A549 (cell line): ENCODE data around the gene KMT2C. TPM values are rescaled to one million over a fixed set of nuclear protein-coding genes. Genes with fewer than 3 reads are reported as not detected.
"Not testable (repeated sequence)": the region's sequence is repeated elsewhere in the genome, so short reads cannot be mapped to it uniquely, and the experiment has no call there.

Source experiments
- ATAC-seq, 2 experiments: fragments of 200-7000 bp in 1 of 2; fragments of >200 bp in 1 of 2; cut with Nextera tagmentation in 1 of 2; cut with Tn5 transposase in 1 of 2; 3 replicates each; pipeline versions ENCODE4 v1.8.0 to v1.9.1; 2018 to 2020; ENCODE audit warnings: mild to moderate bottlenecking in 1 of 2, moderate library complexity in 1 of 2
- CTCF ChIA-PET: fragments of 300-600 bp; sonication (Branson Sonifier 250); formaldehyde crosslinking; extraction: SDS; loops from one replicate; lab custom pipeline; 2021; ENCODE audit warnings: antibody characterized with exemption, inconsistent platforms; lab: Yijun Ruan, JAX
- POLR2A ChIA-PET: fragments of 350-600 bp; formaldehyde crosslinking; extraction: SDS; loops from one replicate; lab custom pipeline; 2021; ENCODE audit warnings: antibody characterized with exemption, inconsistent platforms; lab: Yijun Ruan, JAX
- DNase-seq, 2 experiments: peaks; one replicate each; pipeline versions ENCODE4 v3.0.0 to v3.0.0-alpha.2; 2011 to 2016; ENCODE audit warnings: low read depth in 1 of 2, low spot score in 1 of 2
- FAIRE-seq: peaks from 2 replicates; lab custom pipeline; 2011; peaks lifted over from hg19 to GRCh38; lab: Jason Lieb, UNC
- H3K27ac ChIP-seq, 2 experiments: fragments of >200 bp; sonication (Bioruptor Twin); formaldehyde crosslinking; 3 replicates each; pipeline ENCODE4 v1.5.1; 2016 to 2017
- H3K4me1 ChIP-seq: fragments of >200 bp; sonication (Bioruptor Twin); formaldehyde crosslinking; 3 replicates; pipeline ENCODE4 v1.6.1; 2016
- H3K4me2 ChIP-seq: fragments of >200 bp; sonication (Bioruptor Twin); formaldehyde crosslinking; 3 replicates; pipeline ENCODE4 v1.6.1; 2016
- H3K4me3 ChIP-seq: fragments of >200 bp; sonication (Bioruptor Twin); formaldehyde crosslinking; 3 replicates; pipeline ENCODE4 v1.5.1; 2016
- H3K9me3 ChIP-seq: fragments of >200 bp; sonication (Bioruptor Twin); formaldehyde crosslinking; 3 replicates; pipeline ENCODE4 v1.6.1; 2016
- WGBS: methylation state at CpG from one replicate; pipeline ENCODE4 v1.1.6; 2017; ENCODE audit errors: missing lambda C conversion rate; 5-methylcytosine and 5-hydroxymethylcytosine counted together
- polyA plus RNA-seq, 4 experiments: library from polyadenylated mRNA; depleted of rRNA in 3 of 4; stranded (reverse); fragments of >200 nt; fragmentation: RNase III in 1 of 4; extraction: RNeasy Plus Mini Kit Qiagen cat#74134 plus additional on column Dnase treatment in 1 of 4; gene quantifications; 2 replicates in 3 of 4; 3 replicates in 1 of 4; pipeline ENCODE4 v1.2.3, GENCODE V29; 2011 to 2017

Gene KMT2C
- polyA plus RNA-seq, 2 of the 4 experiments (the other 2 are of a cell fraction), result 4.2 to 13.1 TPM

DNA sequence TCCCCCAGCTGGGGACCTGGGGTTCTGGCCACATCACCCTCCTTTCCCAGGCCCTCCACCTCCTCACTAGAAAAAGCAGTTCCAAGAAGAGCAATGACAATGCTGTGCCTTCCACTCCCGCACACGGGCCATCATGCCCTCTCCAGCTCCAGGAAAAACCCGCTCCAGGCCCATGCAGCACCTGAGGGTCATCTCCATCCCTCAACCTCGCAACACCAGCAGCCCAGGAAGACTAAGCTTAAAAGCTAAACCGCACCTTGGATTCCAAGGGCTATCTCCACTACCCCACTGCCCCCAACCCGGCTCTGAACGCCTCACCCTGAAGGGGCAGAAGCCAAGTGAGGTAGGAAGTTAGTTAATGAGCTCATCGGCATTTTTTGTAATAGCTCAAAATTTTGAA is 173.7 kb downstream of the KMT2C start:
- H3K4me2 ChIP-seq, H3K27ac ChIP-seq, H3K9me3 ChIP-seq, POLR2A ChIA-PET, DNase-seq, FAIRE-seq, ATAC-seq, H3K4me3 ChIP-seq, CTCF ChIA-PET: not testable (repeated sequence)
- 84% methylated on average over 8 of the region's 8 CpGs for WGBS
- H3K4me1 ChIP-seq, result peaks cover 15% of the 10 kb centered on the region

DNA sequence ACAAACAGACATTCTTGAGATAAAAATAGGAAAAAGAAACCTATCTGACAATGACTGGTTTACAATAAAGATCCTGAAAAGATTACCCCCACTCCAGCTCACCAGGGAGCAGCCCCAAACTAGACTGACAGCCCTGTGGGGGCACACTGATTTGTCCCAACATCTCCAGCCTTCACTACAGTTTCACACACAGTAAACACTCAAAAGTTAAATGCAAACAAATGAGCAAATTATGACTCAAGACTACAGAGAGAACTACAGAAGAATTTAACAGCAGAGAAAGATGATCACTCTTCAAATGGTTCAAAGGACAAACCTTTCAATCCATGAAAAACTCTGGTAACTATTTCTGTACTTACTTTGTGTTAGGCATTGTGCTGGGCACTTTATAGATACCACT is 176.2 kb downstream of the KMT2C start:
- peaks cover 15% of the 10 kb centered on the region for H3K4me1 ChIP-seq
- peak in 1 of 2 experiments; percentile 3 for DNase-seq
- H3K4me2 ChIP-seq, result peak overlapping the region; percentile 49
- CTCF ChIA-PET, POLR2A ChIA-PET, H3K9me3 ChIP-seq, H3K4me3 ChIP-seq, H3K27ac ChIP-seq, FAIRE-seq: not testable (repeated sequence)
- peak; percentile 43 to 59; a peak in 4 of 6 replicates for ATAC-seq

DNA sequence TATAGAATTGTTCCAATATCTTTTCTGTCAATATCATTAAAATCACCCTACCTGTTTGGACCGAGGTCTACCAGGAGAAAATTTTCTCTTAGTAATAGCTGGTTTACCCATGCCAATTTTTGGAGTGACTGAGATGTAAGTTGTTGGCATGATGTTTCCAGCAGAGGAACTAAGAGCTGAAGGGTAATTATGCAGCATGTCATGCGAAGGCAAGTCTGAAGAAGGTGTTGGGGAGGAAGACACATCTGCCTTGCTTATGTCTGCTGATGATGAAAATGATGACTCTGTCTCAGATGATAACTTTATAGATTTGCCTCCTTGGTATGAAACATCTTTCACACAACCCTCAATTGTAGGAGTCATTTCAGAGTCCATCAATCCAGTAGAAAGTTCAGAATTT is 188.0 kb downstream of the KMT2C start:
- DNase-seq, H3K9me3 ChIP-seq, H3K4me2 ChIP-seq, H3K4me3 ChIP-seq, H3K4me1 ChIP-seq, CTCF ChIA-PET, H3K27ac ChIP-seq, POLR2A ChIA-PET, ATAC-seq: not testable (repeated sequence)
- FAIRE-seq, result peak; percentile 97
- 66% methylated on average over 2 of the region's 2 CpGs for WGBS

DNA sequence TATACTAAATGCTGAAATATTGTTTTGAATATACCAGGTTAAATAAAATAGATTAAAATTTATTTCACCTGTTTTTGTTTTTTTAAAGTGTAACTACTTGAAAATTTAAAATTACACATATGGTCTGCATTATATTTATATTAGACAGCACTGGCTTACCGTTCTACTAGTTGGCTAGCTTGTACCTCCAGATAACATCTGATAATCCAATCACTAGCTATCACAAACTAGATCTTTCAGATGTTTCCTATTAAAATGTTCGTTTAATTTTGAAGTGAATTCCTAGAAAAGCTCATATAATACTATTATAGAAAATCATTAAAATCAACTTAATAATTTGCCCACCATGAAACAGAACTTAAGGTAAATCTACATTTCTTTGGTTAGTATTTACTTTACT is 190.4 kb downstream of the KMT2C start:
- ATAC-seq, H3K4me3 ChIP-seq, POLR2A ChIA-PET, H3K27ac ChIP-seq, H3K4me2 ChIP-seq, FAIRE-seq, CTCF ChIA-PET, DNase-seq, H3K9me3 ChIP-seq, H3K4me1 ChIP-seq: not testable (repeated sequence)
- WGBS, result 76% methylated on average over 2 of the region's 2 CpGs

DNA sequence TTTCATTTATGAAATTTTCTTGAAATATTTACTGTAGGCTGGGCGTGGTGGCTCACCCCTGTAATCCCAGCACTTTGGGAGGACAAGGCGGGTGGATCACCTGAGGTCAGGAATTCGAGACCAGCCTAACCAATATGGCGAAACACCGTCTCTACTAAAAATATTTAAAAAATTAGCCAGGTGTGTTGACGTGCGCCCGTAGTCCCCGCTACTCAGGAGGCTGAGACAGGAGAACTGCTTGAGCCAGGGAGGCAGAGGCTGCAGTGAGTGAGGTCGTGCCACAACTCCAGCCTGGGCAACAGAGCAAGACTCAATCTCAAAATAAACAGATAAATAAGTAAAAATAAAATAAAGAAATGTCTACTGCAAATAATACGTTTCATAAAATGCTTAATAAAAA is 192.3 kb downstream of the KMT2C start:
- CTCF ChIA-PET, H3K4me1 ChIP-seq, H3K9me3 ChIP-seq, DNase-seq, FAIRE-seq, H3K27ac ChIP-seq, POLR2A ChIA-PET, ATAC-seq, H3K4me3 ChIP-seq, H3K4me2 ChIP-seq: not testable (repeated sequence)
- 97% methylated on average over 11 of the region's 11 CpGs for WGBS

DNA sequence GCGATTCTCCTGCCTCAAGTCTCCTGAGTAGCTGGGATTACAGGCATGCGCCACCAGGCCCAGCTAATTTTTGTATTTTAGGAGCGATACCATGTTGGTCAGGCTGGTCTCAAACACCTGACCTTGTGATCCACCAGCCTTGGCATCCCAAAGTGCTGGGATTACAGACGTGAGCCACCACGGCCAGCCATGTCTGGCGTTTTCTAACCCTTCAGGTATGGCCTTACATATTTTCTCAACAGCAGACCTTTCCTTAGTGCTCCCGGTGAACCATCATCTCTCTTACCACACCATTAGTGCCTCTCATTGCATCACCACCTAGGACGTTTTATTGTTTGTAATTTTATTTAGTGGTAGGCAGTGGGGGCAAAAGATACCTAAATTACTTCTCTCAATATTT is 194.5 kb downstream of the KMT2C start:
- POLR2A ChIA-PET, ATAC-seq, DNase-seq, H3K4me2 ChIP-seq, H3K27ac ChIP-seq, H3K4me3 ChIP-seq, FAIRE-seq, H3K9me3 ChIP-seq, H3K4me1 ChIP-seq: not testable (repeated sequence)
- 74% methylated on average over 8 of the region's 8 CpGs for WGBS
- CTCF ChIA-PET, result interaction anchor here (0.6 kb wide), 1 partner anchor 102 kb away, joined by 4 read pairs; no protein-coding TSS in a partner anchor

DNA sequence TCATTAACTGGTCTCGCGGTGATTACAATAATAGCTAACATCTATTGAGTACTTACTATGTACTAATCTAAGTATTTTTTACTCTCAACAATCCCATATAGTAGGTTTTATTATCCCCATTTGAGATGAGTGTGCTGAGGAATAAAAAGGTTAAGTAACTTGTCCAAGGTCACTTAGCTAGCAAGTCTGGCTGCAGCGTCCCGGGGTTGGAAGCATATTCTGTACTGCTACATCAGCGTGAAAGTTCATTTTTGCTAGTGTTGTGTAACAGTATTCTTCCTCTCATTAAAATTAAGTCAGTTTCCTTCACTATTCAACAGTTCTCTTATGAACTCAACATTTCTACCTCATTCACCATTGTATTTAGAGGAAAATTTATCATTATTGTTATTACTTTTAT is 199.5 kb downstream of the KMT2C start:
- H3K9me3 ChIP-seq, H3K4me3 ChIP-seq, H3K4me1 ChIP-seq, H3K27ac ChIP-seq, H3K4me2 ChIP-seq, DNase-seq, FAIRE-seq, ATAC-seq, POLR2A ChIA-PET: not testable (repeated sequence)
- CTCF ChIA-PET, result interaction anchor here (0.6 kb wide), 1 partner anchor 26 kb away, joined by 4 read pairs; no protein-coding TSS in a partner anchor
- WGBS, result 92% methylated on average over 5 of the region's 5 CpGs

DNA sequence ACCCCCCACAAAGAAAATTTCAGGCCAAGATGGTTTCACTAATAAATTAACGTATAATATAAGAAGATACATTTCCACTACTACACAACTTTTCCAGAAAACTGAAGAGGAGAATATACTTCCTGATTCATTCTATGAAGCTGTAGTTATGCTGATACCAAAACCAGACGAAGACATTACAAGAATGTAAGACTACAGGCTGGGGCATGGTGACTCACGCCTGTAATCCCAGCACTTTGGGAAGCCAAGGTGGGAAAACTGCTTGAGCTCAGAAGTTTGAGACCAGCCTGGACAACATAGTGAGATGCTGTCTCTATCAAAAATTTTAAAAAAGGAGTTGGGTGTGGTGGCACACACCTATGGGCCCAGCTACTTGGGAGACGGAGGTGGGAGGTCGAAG is 201.4 kb downstream of the KMT2C start:
- FAIRE-seq, ATAC-seq, H3K4me3 ChIP-seq, DNase-seq, H3K9me3 ChIP-seq, H3K4me2 ChIP-seq, POLR2A ChIA-PET: not testable (repeated sequence)
- 84% methylated on average over 5 of the region's 5 CpGs for WGBS
- 0 out of 6 replicates have a peak overlapping the region, but pooled peaks of 1 of the 2 experiments have one; percentile 32 for H3K27ac ChIP-seq
- CTCF ChIA-PET, result interaction anchor here (0.7 kb wide), 1 partner anchor 37 kb away, joined by 3 read pairs; no protein-coding TSS in a partner anchor
- peaks cover 13% of the 10 kb centered on the region; the same call in 2 of the 3 replicates for H3K4me1 ChIP-seq
